ENCODE results near the gene LMTK3. TPM values are rescaled to one million over a fixed set of nuclear protein-coding genes. Genes with fewer than 3 reads are reported as not detected.

The LMTK3 gene
- total and polyA plus RNA-seq, 2 of the 4 experiments (the other 2 are of a cell fraction) = 0.18 to 0.87 TPM

- H3K4me1 ChIP-seq (ENCODE audit: control insufficient read depth, insufficient read depth, low read length) = no peaks in the 10 kb centered on the region
- no peak overlapping the region for H3K9ac ChIP-seq (ENCODE audit: low read depth, low read length)
- no peak overlapping the region for H3K27ac ChIP-seq (ENCODE audit: insufficient read depth, low read length)
- dilution Hi-C loops (cut with HindIII; ENCODE audit: low sequenced_read_pairs, unreplicated experiment) (no loop called here), in situ Hi-C loops (cut with MboI; ENCODE audit: low sequenced_read_pairs) (loop anchor here (5.0 kb wide), 1 partner anchor 73 kb away; no protein-coding TSS in a partner anchor), intact Hi-C loops (cut with micrococcal nuclease) (no loop called here)
- no TSS peak for BruUV-seq (replicated peaks)
- H2AK9ac ChIP-seq (replicated peaks; ENCODE audit: low read depth, low read length, poor library complexity) = no peak overlapping the region
- H2BK120ac ChIP-seq (ENCODE audit: low read depth, low read length) = no peak overlapping the region
- H3K9me1 ChIP-seq (ENCODE audit: insufficient read depth, low read length) = no peaks in the 10 kb centered on the region
- no peak overlapping the region for H3K18ac ChIP-seq (ENCODE audit: low read depth, low read length)
- H4K20me1 ChIP-seq (ENCODE audit: insufficient read depth, low read length) = no peaks in the 10 kb centered on the region
- TF ChIP-seq FOS (IDR thresholded peaks at IDR 0.05; ENCODE audit: low read depth, low read length) (no peak), RAD21 (IDR thresholded peaks at IDR 0.05; ENCODE audit: low read length) (no peak), RFX5 (IDR thresholded peaks at IDR 0.05; ENCODE audit: low read depth, low read length) (no peak), USF2 (IDR thresholded peaks at IDR 0.05; ENCODE audit: low read depth, low read length) (no peak), NFE2L2 (IDR thresholded peaks at IDR 0.05; ENCODE audit: low read depth, low read length) (no peak), CTCF (conservative IDR thresholded peaks at IDR 0.05; ENCODE audit: low read depth, low read length) (no peak)
- no peak overlapping the region for H2AFZ ChIP-seq (replicated peaks; ENCODE audit: low read length, poor library complexity)
- WGBS, 2 experiments (ENCODE audit: extremely low coverage in 2 of 2, insufficient read length in 1 of 2) = 91% methylated on average over 7 of the region's 32 CpGs; no CpG with 5 or more reads in 1 of the 2 experiments
- no peaks in the 10 kb centered on the region for H3K79me1 ChIP-seq (ENCODE audit: low read depth in 1 of 2, low read length in 2 of 2)
- ATAC-seq (ENCODE audit: low read depth) (no peak), DNase-seq (no peak)
- no peaks in the 10 kb centered on the region for H3K36me3 ChIP-seq (ENCODE audit: control insufficient read depth, insufficient read depth, low read length)
- no peak overlapping the region for H2BK15ac ChIP-seq (ENCODE audit: low read depth, low read length)
- H4K91ac ChIP-seq (ENCODE audit: insufficient read depth, low read depth, low read length) = no peak overlapping the region
- no peak overlapping the region for H3K14ac ChIP-seq (replicated peaks; ENCODE audit: low read depth, low read length)
- H3K4me3 ChIP-seq (ENCODE audit: insufficient read depth, low read depth, low read length) = no peak overlapping the region
- H2BK5ac ChIP-seq (ENCODE audit: low read depth, low read length, poor library complexity, severe bottlenecking) = no peak overlapping the region
- no peak overlapping the region for H2BK20ac ChIP-seq (ENCODE audit: low read depth, low read length)
- ChIA-PET CTCF (interaction anchor here (1.9 kb wide), 1 partner anchor 75 kb away, joined by 10 read pairs; no protein-coding TSS in a partner anchor), POLR2A (ENCODE audit: unreplicated experiment) (no interaction called here)
- H3K4ac ChIP-seq (ENCODE audit: low read depth, low read length) = no peak overlapping the region
- no peak overlapping the region for H4K8ac ChIP-seq (ENCODE audit: low read depth in 2 of 2, low read length in 2 of 2)
- no peak overlapping the region for H3K56ac ChIP-seq (ENCODE audit: extremely low read depth, insufficient read depth, low read length)
- H3K9me3 ChIP-seq (ENCODE audit: control insufficient read depth, insufficient read depth, low read length) = no peaks in the 10 kb centered on the region
- H3K27me3 ChIP-seq (ENCODE audit: control insufficient read depth, insufficient read depth, low read length) = peaks cover 25% of the 10 kb centered on the region
- H3K23ac ChIP-seq (ENCODE audit: low read depth, low read length) = no peak overlapping the region
- no peak overlapping the region for H2AK5ac ChIP-seq (ENCODE audit: low read depth, low read length)
- H4K5ac ChIP-seq (ENCODE audit: low read depth, low read length) = no peak overlapping the region
- H3K4me2 ChIP-seq (ENCODE audit: low read depth, low read length) = no peak overlapping the region
Measured at GRCh38 chr19:48508729-48509411, 2.8 kb downstream of the LMTK3 start.

Data from IMR-90 (cell line).